NCI-H2196 treated with DMSO at 0.1 percent for 48 hours (cell line): Measurements from ENCODE around the gene HIVEP3.

ENCODE experiments used
- DNase-seq: peaks from one replicate; lab custom pipeline; 2025; ENCODE audit not compliant: unreplicated experiment; lab: John Stamatoyannopoulos, UW

The HIVEP3 gene

GRCh38 chr1:41640141-41640751 is 278.5 kb downstream of the HIVEP3 start:
- no peak for DNase-seq

- no peak for DNase-seq
Observed at GRCh38 chr1:41639332-41639936, 279.3 kb downstream of the HIVEP3 start.

DNA sequence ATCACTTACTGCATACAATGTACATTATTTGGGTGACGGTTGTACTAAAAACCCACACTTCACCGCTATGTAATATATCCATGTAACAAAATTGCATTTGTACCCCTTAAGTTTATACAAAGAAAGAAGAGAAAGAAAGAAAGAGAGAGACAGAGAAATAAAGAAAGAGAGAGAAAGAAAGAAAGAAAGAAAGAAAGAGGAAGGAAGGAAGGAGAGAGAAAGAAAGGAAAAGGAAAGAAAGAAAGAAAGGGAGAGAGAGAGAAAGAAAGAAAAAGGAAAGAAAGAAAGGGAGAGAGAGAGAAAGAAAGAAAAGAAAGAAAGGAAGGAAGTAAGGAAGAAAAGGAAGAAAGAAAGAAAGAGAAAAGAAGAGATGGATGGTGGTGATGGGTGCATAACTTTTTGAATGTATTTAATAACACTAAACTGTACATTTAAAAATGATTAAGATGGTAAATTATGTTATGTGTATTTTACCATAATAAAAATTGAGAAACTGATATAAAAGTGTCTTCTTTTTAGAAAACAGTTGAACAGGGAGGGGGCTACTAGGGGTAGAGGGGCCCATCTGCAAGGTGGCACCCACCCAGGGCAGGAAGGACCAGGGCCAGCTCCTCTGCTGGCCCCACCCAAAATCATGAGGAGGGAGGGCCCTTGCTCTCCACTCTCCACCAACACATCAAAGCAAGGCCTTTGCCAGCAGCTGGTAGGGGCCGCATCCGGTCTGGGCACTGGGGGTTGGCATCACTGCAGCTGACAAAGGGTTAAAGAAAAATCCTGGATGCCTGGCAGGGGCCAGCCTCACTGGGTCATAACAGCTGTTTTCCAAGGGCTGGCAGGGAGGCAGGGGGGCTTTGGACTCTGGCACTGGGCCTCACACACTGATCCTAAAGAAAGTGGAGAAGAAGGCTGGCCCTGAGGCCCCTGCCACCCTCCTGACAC is 280.4 kb downstream of the HIVEP3 start:
- DNase-seq: no peak

GRCh38 chr1:41637367-41637766 is 281.4 kb downstream of the HIVEP3 start:
- DNase-seq: no peak

DNA sequence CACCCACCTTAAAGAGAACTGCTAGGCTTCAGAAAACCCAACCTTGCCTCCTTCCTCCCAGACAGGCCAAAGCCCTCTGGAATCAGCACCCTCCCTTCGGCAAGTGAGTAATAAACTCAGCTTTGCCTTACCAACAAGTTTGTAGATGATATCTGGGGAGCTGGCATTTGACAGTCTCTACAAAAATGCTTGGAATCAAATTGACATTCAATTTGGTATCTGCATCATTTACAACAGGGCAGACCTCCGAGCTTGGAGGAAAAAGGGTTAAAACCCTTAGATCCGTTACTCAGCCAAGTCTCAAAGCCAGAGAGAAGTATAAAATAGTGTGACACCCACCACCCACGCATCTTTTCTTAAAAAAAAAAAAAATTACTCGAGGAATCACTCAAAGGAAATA is 285.0 kb downstream of the HIVEP3 start:
- DNase-seq: no peak

DNA sequence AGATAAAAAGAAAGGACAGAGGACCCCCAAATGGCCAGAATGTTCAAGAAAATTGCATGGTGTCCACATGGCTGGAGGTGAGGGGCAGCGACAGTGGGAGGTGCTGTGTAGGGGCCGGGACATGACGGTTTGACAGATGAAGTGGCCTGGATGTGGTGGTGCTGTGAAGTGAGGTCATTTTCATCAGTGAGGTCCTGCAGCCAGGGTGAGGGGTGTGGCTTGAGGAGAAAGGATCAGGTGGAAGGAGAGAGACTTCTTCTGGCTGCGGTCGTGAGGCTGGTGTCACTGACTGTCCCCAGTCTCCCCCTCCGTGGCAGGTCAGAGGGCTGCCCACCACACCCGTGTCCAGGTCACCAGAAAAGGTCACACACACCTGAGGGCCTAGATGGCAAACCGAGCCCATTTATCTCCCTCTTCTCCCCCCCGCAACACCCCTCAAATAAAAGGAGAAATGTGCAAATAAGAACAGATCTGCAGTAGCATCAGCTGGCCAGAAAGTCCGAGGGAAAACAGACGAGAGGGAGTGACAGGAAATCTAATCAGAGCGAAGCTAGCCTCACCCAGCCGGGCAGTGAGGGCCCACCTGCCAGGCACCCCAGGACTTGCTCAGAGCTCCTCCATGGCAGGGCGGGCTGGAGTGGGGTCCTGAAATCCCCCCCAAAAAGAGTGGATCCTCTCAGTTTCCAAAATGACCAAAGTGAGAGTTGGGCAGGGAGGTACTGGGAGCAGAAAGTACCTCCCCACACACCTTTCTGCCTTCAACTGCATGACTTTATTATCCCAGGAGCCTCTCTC is 285.7 kb downstream of the HIVEP3 start:
- DNase-seq: no peak

DNA sequence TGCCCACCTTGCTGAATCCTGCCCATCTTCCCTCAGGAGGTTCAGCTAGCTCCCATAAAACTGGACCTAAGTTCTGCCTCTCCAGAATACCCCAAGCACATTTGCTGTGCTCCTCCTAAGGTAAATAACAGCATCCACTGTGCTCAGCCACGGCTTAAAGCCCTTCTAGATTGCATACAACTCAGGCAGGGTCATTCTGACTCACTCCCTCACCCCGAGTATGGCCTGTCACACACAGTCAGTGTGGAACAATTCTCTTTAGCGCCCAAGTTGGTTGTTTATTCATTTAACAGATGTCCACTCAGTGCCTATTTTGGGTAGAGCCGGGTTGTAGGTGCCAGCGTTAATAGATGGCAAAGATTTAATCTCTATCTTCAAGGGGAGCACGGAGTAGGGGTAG is 286.8 kb downstream of the HIVEP3 start:
- no peak for DNase-seq

- no peak for DNase-seq
Observed at GRCh38 chr1:41631154-41631553, 287.6 kb downstream of the HIVEP3 start.

- no peak for DNase-seq
Observed at GRCh38 chr1:41629571-41629970, 289.2 kb downstream of the HIVEP3 start.

- no peak for DNase-seq
Observed at GRCh38 chr1:41629141-41629540, 289.6 kb downstream of the HIVEP3 start.

GRCh38 chr1:41627491-41628280 is 291.0 kb downstream of the HIVEP3 start:
- DNase-seq: no peak

- no peak for DNase-seq
Observed at GRCh38 chr1:41626616-41627375, 291.9 kb downstream of the HIVEP3 start.

GRCh38 chr1:41626146-41626545 is 292.6 kb downstream of the HIVEP3 start:
- DNase-seq: no peak

GRCh38 chr1:41623736-41624135 is 295.0 kb downstream of the HIVEP3 start:
- DNase-seq: no peak

DNA sequence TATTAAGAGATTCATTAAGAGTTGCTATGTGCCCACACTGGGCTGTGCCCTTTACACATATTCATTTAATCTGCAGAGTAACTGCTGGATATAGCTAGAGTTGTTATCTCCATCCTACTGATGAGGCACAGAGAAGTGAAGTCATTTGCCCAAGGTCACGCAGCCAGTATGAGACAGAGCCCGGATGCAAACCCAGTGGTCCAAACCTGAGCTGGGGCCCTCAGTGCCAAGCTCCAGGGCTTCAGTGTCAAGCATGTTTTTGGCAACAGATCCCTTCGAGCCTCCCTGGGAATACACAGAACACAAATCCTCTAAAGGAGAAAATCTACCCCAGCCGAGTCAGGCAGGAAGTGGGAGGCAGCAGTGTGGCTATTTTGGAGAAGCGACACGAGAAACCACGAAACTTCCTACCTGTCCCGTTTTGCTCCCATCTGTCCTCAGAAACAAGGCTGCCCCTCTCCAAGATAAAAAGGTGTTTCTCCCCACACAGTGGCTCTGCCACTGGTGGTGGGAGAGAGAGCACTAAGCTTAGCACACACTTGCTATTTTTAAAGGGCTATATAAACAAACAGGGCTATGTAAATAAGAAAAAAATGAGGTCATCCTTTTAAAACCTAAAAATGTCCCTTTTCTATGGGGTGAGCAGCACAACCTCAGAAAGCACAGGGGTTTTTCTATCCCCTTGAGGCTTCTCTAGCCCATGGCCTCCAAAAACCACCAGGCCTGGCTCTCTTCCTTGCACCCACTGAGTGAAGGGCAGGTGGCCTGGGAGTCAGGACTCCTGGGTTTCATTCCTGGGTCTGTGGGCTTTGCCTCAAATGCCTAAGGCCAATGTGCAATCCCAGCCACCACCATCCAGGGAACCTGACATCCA is 295.6 kb downstream of the HIVEP3 start:
- no peak for DNase-seq

GRCh38 chr1:41622402-41622801 is 296.3 kb downstream of the HIVEP3 start:
- DNase-seq: no peak

DNA sequence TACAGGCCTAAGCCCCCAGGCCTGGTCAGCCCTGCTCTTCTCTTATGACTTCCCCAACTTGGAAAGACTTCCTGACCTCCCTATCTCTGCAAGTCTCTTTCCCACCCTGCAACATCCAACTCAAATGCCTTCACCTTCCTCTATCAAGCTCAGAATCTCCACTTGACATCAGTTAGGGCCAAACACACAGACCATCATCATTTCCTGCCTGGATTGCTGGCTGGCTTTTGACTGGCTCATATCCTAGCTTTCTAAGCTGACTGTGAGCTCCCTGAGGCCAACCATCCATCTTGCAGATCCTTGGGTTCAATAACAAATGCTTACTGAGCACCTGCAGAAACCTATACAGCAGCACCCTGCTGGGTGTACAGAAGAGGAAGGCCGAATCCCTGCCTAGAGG is 296.9 kb downstream of the HIVEP3 start:
- no peak for DNase-seq

GRCh38 chr1:41621256-41621655 is 297.5 kb downstream of the HIVEP3 start:
- DNase-seq: no peak
